ENCODE results near the gene FUT3.

DNA sequence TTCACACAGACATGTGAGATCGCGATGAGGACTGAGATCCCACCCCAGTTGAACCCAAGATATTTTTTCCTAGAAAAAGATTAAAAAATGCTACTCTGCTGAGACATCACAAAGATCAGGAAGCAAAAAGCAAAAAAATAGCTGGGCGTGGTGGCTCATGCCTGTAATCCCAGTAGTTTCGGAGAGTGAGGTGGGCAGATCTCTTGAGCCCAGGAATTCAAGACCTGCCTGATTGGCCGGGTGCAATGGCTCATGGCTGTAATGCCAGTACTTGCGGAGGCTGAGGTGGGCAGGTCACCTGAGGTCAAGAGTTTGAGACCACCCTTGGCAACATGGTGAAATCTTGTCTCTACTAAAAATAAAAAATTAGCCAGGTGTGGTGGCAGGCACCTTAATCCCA, 1.1 kb downstream of the FUT3 start:
- TF ChIP-seq, protein P1, sequence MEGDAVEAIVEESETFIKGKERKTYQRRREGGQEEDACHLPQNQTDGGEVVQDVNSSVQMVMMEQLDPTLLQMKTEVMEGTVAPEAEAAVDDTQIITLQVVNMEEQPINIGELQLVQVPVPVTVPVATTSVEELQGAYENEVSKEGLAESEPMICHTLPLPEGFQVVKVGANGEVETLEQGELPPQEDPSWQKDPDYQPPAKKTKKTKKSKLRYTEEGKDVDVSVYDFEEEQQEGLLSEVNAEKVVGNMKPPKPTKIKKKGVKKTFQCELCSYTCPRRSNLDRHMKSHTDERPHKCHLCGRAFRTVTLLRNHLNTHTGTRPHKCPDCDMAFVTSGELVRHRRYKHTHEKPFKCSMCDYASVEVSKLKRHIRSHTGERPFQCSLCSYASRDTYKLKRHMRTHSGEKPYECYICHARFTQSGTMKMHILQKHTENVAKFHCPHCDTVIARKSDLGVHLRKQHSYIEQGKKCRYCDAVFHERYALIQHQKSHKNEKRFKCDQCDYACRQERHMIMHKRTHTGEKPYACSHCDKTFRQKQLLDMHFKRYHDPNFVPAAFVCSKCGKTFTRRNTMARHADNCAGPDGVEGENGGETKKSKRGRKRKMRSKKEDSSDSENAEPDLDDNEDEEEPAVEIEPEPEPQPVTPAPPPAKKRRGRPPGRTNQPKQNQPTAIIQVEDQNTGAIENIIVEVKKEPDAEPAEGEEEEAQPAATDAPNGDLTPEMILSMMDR (IDR thresholded peaks at IDR 0.05) = no peak
- TF ChIP-seq POLR2A (IDR thresholded peaks at IDR 0.05) (no peak), POLR2AphosphoS5 (IDR thresholded peaks at IDR 0.05) (no peak), EP300 (IDR thresholded peaks at IDR 0.05) (no peak)

All from stomach (tissue), 4 donors.